Neural progenitor cell (in vitro differentiated cells): ENCODE data around the gene PACRG. TPM values are rescaled to one million over a fixed set of nuclear protein-coding genes. Genes with fewer than 3 reads are reported as not detected.

Source experiments
- DNase-seq: peaks from one replicate; pipeline ENCODE4 v3.0.0-alpha.2; 2016; ENCODE audit warnings: low spot score
- H2AFZ ChIP-seq: fragments of 200-600 bp; sonication (generic); replicated peaks from 2 replicates; pipeline ENCODE4 v1.6.1; 2016; ENCODE audit warnings: antibody characterized with exemption
- H3F3A ChIP-seq: fragments of 200-600 bp; sonication (generic); 2 replicates; pipeline ENCODE4 v1.6.1; 2016; ENCODE audit warnings: antibody characterized with exemption, low read depth
- H3K27ac ChIP-seq: fragments of 200-600 bp; sonication (generic); 2 replicates; pipeline ENCODE4 v1.5.1; 2016; ENCODE audit warnings: mild to moderate bottlenecking
- H3K27me3 ChIP-seq: fragments of 200-600 bp; sonication (generic); 2 replicates; pipeline ENCODE4 v1.6.1; 2016; ENCODE audit warnings: mild to moderate bottlenecking, moderate library complexity
- H3K36me3 ChIP-seq: fragments of 200-600 bp; sonication (generic); 2 replicates; pipeline ENCODE4 v1.5.1; 2016
- H3K4me1 ChIP-seq: fragments of 200-600 bp; sonication (generic); 2 replicates; pipeline ENCODE4 v1.6.1; 2016; ENCODE audit warnings: mixed run types
- H3K4me2 ChIP-seq: fragments of 200-600 bp; sonication (generic); 2 replicates; pipeline ENCODE4 v1.6.1; 2016
- H3K4me3 ChIP-seq: fragments of 200-600 bp; sonication (generic); 2 replicates; pipeline ENCODE4 v1.5.1; 2016
- H3K79me2 ChIP-seq: fragments of 200-600 bp; sonication (generic); 2 replicates; pipeline ENCODE4 v1.6.1; 2016; ENCODE audit warnings: low read depth
- H3K9ac ChIP-seq: fragments of 200-600 bp; sonication (generic); 2 replicates; pipeline ENCODE4 v1.6.1; 2016
- H3K9me3 ChIP-seq: fragments of 200-600 bp; sonication (generic); 2 replicates; pipeline ENCODE4 v1.5.1; 2016; ENCODE audit warnings: low read depth
- H4K20me1 ChIP-seq: fragments of 200-600 bp; sonication (generic); 2 replicates; pipeline ENCODE4 v1.6.1; 2016; ENCODE audit warnings: low read depth
- H3K27ac Mint-ChIP-seq: 3 replicates; pipeline ENCODE4 v1.8.0; 2021; ENCODE audit warnings: mixed read lengths
- H3K27me3 Mint-ChIP-seq: 2 replicates; pipeline ENCODE4 v1.8.0; 2022; ENCODE audit warnings: low read depth, mild to moderate bottlenecking, inconsistent platforms, moderate library complexity, mixed read lengths; ENCODE audit not compliant: insufficient read depth
- H3K36me3 Mint-ChIP-seq: 3 replicates; pipeline ENCODE4 v1.8.0; 2021; ENCODE audit warnings: mixed read lengths
- H3K4me1 Mint-ChIP-seq: 3 replicates; pipeline ENCODE4 v1.8.0; 2021; ENCODE audit warnings: mixed read lengths
- H3K4me3 Mint-ChIP-seq: 3 replicates; pipeline ENCODE4 v1.8.0; 2021; ENCODE audit warnings: mild to moderate bottlenecking, moderate library complexity, mixed read lengths
- H3K9me3 Mint-ChIP-seq: 3 replicates; pipeline ENCODE4 v1.8.0; 2020; ENCODE audit warnings: mixed read lengths
- CTCF ChIP-seq: fragments of 200-600 bp; sonication (generic); IDR thresholded peaks from 2 replicates; pipeline ENCODE4 v1.5.1; 2017; ENCODE audit warnings: antibody characterized with exemption, mild to moderate bottlenecking
- EZH2 ChIP-seq: fragments of 200-600 bp; sonication (generic); IDR thresholded peaks from 2 replicates; pipeline ENCODE4 v1.6.1; 2017; ENCODE audit warnings: antibody characterized with exemption, mild to moderate bottlenecking, moderate library complexity
- EZH2phosphoT487 ChIP-seq: fragments of 200-600 bp; sonication (generic); IDR thresholded peaks from 2 replicates; pipeline ENCODE4 v1.6.1; 2017; ENCODE audit warnings: antibody characterized with exemption
- total RNA-seq: library from RNA; depleted of rRNA; stranded (reverse); fragments of >200 nt; gene quantifications from 2 replicates; pipeline ENCODE4 v1.2.3, GENCODE V29; 2015; ENCODE audit warnings: low replicate concordance

The PACRG gene
- total RNA-seq, 1 donor from 2014 or later = 0.30 TPM

- Histone ChIP-seq H4K20me1 (no peaks in the 10 kb centered on the region), H3K27ac (no peak overlapping the region), H3K4me2 (peak overlapping the region; percentile 0), H2AFZ (peak overlapping the region; percentile 23), H3K4me3 (no peak overlapping the region), H3F3A (peaks cover 18% of the 10 kb centered on the region), H3K4me1 (peaks cover 32% of the 10 kb centered on the region), H3K9ac (no peak overlapping the region), H3K36me3 (no peaks in the 10 kb centered on the region), H3K79me2 (no peaks in the 10 kb centered on the region), H3K27me3 (no peaks in the 10 kb centered on the region), H3K9me3 (no peaks in the 10 kb centered on the region)
- TF ChIP-seq EZH2 (no peak), EZH2phosphoT487 (no peak), CTCF (no peak)
- Mint-ChIP-seq H3K9me3 (no peaks in the 10 kb centered on the region), H3K27ac (peak overlapping the region; percentile 67), H3K27me3 (no peaks in the 10 kb centered on the region), H3K4me3 (no peak overlapping the region), H3K4me1 (peaks cover 51% of the 10 kb centered on the region), H3K36me3 (no peaks in the 10 kb centered on the region)
- no peak for DNase-seq
Measured at GRCh38 chr6:162852192-162852591, 124.4 kb downstream of the PACRG start.

- H3K27ac ChIP-seq = no peak overlapping the region
- peaks cover 56% of the 10 kb centered on the region for H3K4me1 Mint-ChIP-seq
- DNase-seq = peak; percentile 52
Measured at GRCh38 chr6:162852840-162853577, 125.2 kb downstream of the PACRG start.

GRCh38 chr6:162854228-162854627, 126.5 kb downstream of the PACRG start:
- Histone ChIP-seq H3K27ac (no peak overlapping the region), H3K79me2 (no peaks in the 10 kb centered on the region), H3K4me2 (no peak overlapping the region), H3K27me3 (no peaks in the 10 kb centered on the region), H2AFZ (no peak overlapping the region), H4K20me1 (no peaks in the 10 kb centered on the region), H3K9me3 (no peaks in the 10 kb centered on the region), H3F3A (peaks cover 27% of the 10 kb centered on the region), H3K36me3 (no peaks in the 10 kb centered on the region), H3K9ac (no peak overlapping the region), H3K4me3 (no peak overlapping the region), H3K4me1 (peaks cover 41% of the 10 kb centered on the region)
- TF ChIP-seq CTCF (no peak), EZH2 (no peak), EZH2phosphoT487 (no peak)
- H3K27ac Mint-ChIP-seq = no peak overlapping the region
- no peak for DNase-seq
- H3K4me1 Mint-ChIP-seq = peaks cover 59% of the 10 kb centered on the region
- no peak overlapping the region for H3K4me3 Mint-ChIP-seq
- H3K27me3 Mint-ChIP-seq = no peaks in the 10 kb centered on the region
- H3K9me3 Mint-ChIP-seq = peaks cover 8% of the 10 kb centered on the region
- H3K36me3 Mint-ChIP-seq = peaks cover 2% of the 10 kb centered on the region

More at GRCh38 chr6:162852840-162853577, 125.2 kb downstream of the PACRG start:
- Histone ChIP-seq H3K4me2 (peak overlapping the region; percentile 0), H3K79me2 (no peaks in the 10 kb centered on the region), H4K20me1 (no peaks in the 10 kb centered on the region), H3K4me1 (peaks cover 40% of the 10 kb centered on the region), H2AFZ (peak overlapping the region; percentile 17), H3F3A (peaks cover 26% of the 10 kb centered on the region), H3K9ac (no peak overlapping the region), H3K9me3 (no peaks in the 10 kb centered on the region), H3K4me3 (no peak overlapping the region), H3K36me3 (no peaks in the 10 kb centered on the region), H3K27me3 (no peaks in the 10 kb centered on the region)
- Mint-ChIP-seq H3K27me3 (no peaks in the 10 kb centered on the region), H3K36me3 (no peaks in the 10 kb centered on the region), H3K9me3 (no peaks in the 10 kb centered on the region), H3K27ac (peak overlapping the region; percentile 87), H3K4me3 (no peak overlapping the region)
- no peak for TF ChIP-seq EZH2
- TF ChIP-seq EZH2phosphoT487 = no peak
- no peak for TF ChIP-seq CTCF
